RPMI8226 (cell line): ENCODE results near the gene ARG1.
A peak's percentile ranks its signal among the peaks of the same experiment; 100 is the strongest.

Experiments
- DNase-seq: peaks from one replicate; pipeline ENCODE4 v3.0.0-alpha.2; 2015

ARG1 gene

GRCh38 chr6:131587909-131588308 lies 14.9 kb downstream of the ARG1 start:
- no peak for DNase-seq

DNA sequence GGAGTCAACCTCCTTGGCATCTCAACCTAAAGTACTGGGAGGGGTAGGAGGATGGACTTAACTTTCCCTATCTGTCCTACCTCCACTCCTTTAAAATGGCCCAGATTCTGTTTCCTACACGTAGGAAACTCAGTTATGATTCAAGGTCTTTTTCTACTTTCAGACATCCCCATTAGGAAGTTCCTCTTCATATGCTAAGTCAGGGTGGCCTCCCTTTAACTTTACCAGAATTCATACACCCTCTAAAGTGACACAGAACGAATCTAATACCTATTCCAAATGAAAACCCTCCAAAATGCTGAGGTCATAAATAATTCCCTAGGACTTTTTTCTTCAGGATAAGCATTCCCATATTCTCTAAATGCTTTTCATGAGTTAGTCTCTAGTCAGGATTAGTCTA lies 15.6 kb downstream of the ARG1 start:
- no peak for DNase-seq

GRCh38 chr6:131592935-131593334 lies 19.9 kb downstream of the ARG1 start:
- no peak for DNase-seq

DNA sequence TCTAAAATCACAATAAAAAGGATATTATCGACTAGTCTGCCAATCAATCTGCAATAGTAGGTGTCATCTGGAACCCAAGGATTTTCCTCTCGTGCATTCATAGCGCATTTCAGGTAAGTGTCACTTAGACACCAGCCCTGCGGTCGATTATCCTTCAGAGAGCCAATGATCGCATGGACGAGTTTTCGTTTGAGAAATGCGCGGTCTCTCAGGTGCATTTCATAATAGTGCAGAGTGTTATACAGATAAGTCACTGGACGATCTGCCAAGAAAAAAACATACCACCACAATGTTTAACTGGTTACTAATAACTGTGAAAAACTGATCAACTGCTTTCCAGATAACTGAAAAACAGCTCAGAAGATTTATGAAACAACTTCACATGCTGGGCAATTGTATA lies 21.0 kb downstream of the ARG1 start:
- no peak for DNase-seq

DNA sequence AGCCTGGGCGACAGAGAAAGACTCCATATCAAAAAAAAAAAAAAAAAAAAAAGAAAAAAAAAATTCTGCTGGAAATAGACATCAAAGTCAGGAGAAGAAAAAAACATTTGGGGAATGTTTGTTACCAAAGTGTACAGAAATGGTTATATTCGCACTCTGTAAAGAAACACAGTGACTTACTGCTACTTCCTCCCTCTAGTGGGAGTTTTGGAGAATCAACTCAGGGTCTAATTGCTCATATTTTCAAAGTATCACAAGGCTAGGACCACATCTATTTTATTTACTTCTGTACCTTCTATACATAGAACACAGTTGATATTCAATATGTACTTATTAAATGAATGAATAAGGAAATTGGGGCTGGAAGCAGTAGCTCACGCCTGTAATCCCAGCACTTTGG lies 24.4 kb downstream of the ARG1 start:
- DNase-seq, result no peak

DNA sequence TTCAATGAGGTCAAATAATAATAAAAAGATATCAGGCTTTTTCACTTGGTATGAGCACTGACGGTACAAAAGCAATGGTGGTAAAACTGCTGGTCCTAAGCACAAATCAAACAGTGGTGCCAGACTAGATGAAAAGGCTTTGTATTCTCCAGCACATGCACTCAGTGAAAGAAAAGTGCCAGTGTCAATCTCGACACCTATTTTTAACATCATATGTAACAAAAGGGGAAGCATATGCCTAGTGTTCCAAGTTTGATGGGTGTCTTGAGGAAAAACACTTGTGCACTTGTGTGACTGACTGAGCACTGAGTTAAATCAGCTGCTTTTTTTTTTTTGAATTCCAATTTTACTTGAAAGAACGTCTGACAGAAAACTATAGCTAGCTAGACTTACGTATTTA lies 27.7 kb downstream of the ARG1 start:
- DNase-seq, result no peak

DNA sequence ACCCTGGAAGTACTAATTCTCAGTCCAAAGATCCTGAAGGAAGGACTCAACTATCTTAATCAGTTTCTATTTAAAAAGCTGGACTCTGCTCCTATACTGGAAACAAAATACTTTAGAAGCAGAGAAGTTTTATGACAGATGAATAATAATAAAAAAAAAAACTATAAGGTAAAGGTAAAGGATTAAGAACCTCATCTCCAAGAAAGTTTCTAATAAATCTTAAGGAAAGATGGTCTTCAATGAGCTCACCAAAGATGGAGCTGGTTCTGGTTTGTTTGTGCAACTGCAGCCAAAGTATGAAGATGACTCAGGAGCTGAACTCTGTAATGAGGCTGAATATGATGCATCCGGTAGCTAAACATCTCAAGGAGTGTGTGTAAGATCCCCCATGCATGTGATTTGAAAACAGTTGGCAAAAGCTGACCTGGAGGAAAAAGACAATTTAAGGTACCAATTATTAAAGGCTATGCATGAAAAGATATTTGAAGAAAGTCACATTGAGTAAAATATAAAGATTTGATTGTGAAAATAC lies 29.8 kb downstream of the ARG1 start:
- DNase-seq, result no peak

- no peak for DNase-seq
These were observed 40.4 kb downstream of the ARG1 start for GRCh38 chr6:131613296-131613925.

DNA sequence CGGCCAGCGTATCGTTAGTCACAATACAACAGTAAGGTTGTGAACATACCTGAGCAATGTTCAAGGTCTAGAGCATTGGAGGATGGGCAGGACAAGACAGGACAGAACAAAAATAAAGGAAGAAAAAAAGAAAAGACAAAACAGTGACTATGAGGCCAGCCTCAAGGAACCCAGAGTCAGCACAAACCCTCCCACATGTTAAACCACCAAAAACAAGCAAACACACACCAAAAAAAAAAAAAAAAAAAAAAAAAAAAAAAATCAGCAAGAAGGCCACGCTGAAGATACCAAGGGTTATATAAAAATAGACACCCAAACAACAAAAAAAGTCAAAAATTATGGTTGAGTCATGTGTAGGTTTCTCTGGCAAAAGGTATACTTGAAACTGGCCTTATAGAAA lies 42.2 kb downstream of the ARG1 start:
- peak; percentile 44 for DNase-seq

DNA sequence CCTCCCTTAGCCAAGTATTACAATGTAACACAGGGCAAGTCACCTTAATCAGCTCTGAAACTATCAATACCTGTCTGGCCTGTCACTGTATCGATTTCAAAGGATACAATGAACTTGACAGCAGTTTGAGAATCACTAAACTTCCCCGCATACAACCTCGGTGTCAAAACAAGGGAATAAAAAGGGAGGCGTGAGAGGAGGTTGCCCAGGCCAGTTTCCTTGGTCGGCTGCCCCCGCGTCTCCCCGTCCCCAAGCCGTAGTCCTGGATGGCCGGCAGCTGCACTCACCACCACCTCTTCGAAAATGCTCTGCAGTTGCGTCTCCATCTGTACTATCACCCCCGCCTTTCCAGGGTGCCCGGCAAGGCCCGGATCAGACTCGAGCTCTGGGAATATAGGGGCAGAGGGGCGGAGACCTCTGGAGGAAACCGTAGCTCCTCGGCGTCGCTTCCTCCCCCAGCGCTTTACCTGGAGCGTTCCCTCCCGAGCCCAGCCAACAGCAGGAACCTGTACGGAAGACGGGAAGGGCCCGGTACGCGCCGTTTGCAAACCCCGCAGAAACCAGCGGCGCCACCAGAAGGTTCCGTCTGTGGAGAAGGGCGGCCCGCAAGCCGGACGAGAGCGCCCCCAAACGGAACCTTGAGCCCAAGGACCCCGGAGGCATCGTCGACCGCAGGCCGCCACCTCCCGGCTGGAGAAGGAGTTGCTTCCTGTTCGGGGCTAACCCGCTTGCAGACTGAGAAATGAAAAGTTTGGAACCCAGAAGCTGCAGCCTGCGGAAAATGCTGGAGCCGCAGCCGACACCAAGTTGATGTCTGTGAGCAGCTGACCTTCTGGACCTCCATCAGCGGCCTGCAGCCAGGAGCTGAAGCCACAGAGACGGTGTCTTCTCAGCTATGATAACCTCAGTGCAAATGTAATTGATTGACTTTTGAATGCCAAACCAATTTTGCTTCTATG lies 55.0 kb downstream of the ARG1 start, which contains the start of gene MED23:
MED23 (minus strand) TSS at position 519 of the 959 bp plus-strand sequence; CDS start at position 326, 193 bp downstream.
- peak; percentile 90 for DNase-seq

GRCh38 chr6:131628726-131629125 lies 55.7 kb downstream of the ARG1 start:
- no peak for DNase-seq

GRCh38 chr6:131629651-131630050 lies 56.6 kb downstream of the ARG1 start:
- no peak for DNase-seq

DNA sequence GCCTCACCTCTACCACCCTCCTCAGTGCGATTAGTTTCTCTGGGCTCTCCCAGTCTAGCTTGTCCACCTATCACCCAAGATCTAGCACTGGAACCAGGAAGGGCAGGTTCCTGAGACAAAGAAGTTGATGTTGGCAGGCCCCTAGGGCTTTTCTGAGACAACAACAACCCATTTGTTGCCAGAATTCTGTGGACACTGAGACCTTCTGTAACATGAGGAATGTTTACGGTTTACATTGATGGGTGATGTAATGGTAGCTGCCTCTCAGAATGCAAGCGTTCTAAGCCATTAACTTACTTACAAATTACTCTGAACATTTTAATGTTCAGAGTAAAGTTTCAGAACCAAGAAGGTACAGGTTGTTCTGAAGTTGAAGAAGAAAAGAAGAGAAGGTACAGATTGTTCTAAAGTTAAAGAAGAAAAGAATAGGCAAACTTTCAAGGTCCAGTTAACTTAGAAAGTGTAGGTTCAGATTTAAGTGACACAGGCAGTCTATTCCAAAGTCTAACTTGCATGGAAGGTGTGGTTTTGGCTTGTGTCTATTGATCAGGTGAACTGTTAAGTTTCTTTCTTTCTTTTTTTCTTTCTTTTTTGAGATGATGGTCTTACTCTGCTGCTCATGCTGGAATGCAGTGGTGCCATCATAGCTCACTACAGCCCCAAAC lies 58.7 kb downstream of the ARG1 start:
- DNase-seq, result no peak
